MM.1S (cell line): Measurements from ENCODE around the gene C5AR2.

ENCODE experiments used
- EZH2 ChIP-seq: fragments of 300-600 bp; sonication (generic); optimal IDR thresholded peaks from 2 replicates; pipeline ENCODE3; 2017; ENCODE audit warnings: low read depth, mild to moderate bottlenecking, antibody characterized with exemption, low read length, mixed read lengths
- TF ChIP-seq, protein P1 (sequence below): fragments of 300-600 bp; sonication (generic); IDR thresholded peaks from 2 replicates; pipeline ENCODE4 v1.5.1; 2016; ENCODE audit warnings: antibody characterized with exemption, low read length, mixed read lengths

DNA sequence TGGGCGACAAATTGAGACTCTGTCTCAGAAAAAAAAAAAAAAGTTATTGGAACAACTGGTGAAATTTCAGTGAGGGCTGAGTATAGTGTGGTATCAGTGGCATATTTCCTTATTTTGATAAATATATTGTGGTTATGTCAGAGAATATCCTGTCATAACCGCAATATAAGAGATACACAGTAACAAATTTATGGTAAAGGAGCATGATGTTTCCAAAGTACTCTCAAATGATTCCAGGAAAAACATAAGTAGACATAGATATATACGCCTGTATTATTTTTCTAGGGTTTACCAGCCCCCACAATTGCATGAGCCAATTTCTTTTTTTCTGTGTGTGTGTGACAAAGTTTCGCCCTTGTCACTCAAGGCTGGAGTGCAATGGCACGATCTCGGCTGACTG, 28.0 kb upstream of the C5AR2 start:
- TF ChIP-seq, protein P1, sequence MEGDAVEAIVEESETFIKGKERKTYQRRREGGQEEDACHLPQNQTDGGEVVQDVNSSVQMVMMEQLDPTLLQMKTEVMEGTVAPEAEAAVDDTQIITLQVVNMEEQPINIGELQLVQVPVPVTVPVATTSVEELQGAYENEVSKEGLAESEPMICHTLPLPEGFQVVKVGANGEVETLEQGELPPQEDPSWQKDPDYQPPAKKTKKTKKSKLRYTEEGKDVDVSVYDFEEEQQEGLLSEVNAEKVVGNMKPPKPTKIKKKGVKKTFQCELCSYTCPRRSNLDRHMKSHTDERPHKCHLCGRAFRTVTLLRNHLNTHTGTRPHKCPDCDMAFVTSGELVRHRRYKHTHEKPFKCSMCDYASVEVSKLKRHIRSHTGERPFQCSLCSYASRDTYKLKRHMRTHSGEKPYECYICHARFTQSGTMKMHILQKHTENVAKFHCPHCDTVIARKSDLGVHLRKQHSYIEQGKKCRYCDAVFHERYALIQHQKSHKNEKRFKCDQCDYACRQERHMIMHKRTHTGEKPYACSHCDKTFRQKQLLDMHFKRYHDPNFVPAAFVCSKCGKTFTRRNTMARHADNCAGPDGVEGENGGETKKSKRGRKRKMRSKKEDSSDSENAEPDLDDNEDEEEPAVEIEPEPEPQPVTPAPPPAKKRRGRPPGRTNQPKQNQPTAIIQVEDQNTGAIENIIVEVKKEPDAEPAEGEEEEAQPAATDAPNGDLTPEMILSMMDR, result no peak
- no peak for TF ChIP-seq EZH2
